ENCODE data around the gene ARRDC4. TPM values are rescaled to one million over a fixed set of nuclear protein-coding genes. Genes with fewer than 3 reads are reported as not detected.

Gene ARRDC4
- total and polyA plus RNA-seq, 7 donors, result 13.1 to 32.6 (median 25.2) TPM

GRCh38 chr15:97976766-97977503, 16.4 kb downstream of the ARRDC4 start:
- Histone ChIP-seq H3K9me3 (no peaks in the 10 kb centered on the region), H3K27ac (no peak overlapping the region), H3K36me3 (ENCODE audit: insufficient read depth in 1 of 2, low read depth in 1 of 2) (peaks cover under 1 to 24% of the 10 kb centered on the region in 2 donors), H3K4me3 (no peak overlapping the region), H3K27me3 (ENCODE audit: insufficient read depth in 3 of 3, low read length in 2 of 3) (no peaks in the 10 kb centered on the region), H3K4me1 (no peaks in the 10 kb centered on the region)
- DNase-seq (no peak), ATAC-seq (peak in 2 of 4 donors; percentile 34 to 58)
- 79 to 86% (median 81%) methylated on average over 10 of the region's 10 CpGs for WGBS, 3 donors
- TF ChIP-seq, protein P1, sequence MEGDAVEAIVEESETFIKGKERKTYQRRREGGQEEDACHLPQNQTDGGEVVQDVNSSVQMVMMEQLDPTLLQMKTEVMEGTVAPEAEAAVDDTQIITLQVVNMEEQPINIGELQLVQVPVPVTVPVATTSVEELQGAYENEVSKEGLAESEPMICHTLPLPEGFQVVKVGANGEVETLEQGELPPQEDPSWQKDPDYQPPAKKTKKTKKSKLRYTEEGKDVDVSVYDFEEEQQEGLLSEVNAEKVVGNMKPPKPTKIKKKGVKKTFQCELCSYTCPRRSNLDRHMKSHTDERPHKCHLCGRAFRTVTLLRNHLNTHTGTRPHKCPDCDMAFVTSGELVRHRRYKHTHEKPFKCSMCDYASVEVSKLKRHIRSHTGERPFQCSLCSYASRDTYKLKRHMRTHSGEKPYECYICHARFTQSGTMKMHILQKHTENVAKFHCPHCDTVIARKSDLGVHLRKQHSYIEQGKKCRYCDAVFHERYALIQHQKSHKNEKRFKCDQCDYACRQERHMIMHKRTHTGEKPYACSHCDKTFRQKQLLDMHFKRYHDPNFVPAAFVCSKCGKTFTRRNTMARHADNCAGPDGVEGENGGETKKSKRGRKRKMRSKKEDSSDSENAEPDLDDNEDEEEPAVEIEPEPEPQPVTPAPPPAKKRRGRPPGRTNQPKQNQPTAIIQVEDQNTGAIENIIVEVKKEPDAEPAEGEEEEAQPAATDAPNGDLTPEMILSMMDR (IDR thresholded peaks at IDR 0.05), result no peak
- intact Hi-C loops (cut with DNase I), result no loop called here

- no peaks in the 10 kb centered on the region for H3K4me1 ChIP-seq
- no peak overlapping the region for H3K4me3 ChIP-seq
- no peak overlapping the region for H3K27ac ChIP-seq
- ATAC-seq (no peak), DNase-seq (no peak)
- 83 to 86% (median 85%) methylated on average over 8 of the region's 8 CpGs for WGBS, 3 donors
- intact Hi-C loops (cut with DNase I), result no loop called here
- H3K36me3 ChIP-seq (ENCODE audit: insufficient read depth in 1 of 2, low read depth in 1 of 2), result peaks cover 0 to 16% of the 10 kb centered on the region in 2 donors
- no peaks in the 10 kb centered on the region for H3K27me3 ChIP-seq (ENCODE audit: insufficient read depth in 3 of 3, low read length in 2 of 3)
- TF ChIP-seq, protein P1 (IDR thresholded peaks at IDR 0.05), result no peak
- H3K9me3 ChIP-seq, result no peaks in the 10 kb centered on the region
Measured at GRCh38 chr15:97977734-97978133, 17.2 kb downstream of the ARRDC4 start.

DNA sequence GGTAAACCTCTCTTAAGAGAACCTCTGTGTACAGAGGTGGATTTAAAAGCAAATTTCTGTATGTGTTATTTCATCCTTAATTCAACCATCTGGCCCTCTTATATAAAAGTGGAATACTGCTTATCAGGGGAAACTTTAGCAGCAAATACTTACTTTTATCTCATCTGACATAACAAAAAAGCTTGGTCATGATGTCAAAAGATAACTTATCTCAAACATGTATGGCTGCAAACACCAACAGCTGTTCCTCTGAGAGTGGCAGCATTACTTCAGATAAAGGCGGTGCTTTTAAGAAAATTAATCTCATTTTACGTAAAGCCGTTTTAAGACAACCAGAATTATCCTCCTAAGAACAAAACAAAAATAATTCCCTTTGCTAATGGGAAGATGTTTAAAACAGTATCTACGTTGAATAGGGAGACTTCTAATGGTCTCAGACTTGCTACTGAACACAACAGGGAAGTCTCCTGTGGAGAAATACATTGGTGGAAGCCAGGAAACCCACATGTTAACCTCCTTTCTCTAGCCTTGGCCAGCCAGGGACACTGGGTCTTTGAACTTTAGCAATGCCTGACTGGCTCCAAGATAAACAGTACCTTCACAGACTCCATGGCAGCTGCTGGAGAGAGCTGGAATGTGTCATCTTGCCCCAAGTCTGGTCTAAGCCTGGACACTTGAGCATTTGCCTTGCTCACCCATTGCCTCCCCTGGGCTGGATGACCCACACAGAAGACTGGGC, 18.1 kb downstream of the ARRDC4 start:
- WGBS, 3 donors, result 69 to 76% (median 73%) methylated on average over 4 of the region's 4 CpGs
- no peak for DNase-seq
- Histone ChIP-seq H3K27ac (no peak overlapping the region), H3K36me3 (ENCODE audit: insufficient read depth in 1 of 2, low read depth in 1 of 2) (peaks cover 0 to 7% of the 10 kb centered on the region in 2 donors), H3K27me3 (ENCODE audit: insufficient read depth in 3 of 3, low read length in 2 of 3) (no peaks in the 10 kb centered on the region), H3K9me3 (no peaks in the 10 kb centered on the region), H3K4me1 (no peaks in the 10 kb centered on the region), H3K4me3 (no peak overlapping the region)
- intact Hi-C loops (cut with DNase I), result no loop called here
- TF ChIP-seq, protein P1 (IDR thresholded peaks at IDR 0.05), result no peak
- peak in 1 of 4 donors; percentile 43 for ATAC-seq

DNA sequence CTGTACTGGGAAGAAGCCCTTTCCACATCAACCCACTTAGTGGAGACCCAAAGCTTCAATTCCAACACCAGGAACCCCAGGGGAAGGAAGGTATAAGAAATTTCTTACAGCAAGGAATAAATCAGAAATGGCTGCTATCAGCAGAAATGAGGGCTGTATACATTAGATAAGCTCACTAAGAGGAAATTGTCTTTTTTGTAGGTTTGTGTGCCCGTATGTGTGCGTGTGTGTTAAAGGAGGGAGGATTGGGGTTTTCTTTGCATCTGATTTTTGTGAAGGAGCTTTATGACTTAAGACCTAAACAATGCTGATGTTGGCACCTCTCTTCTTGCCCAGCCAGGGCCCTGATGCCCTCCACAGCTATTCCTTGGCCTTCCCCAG, 18.6 kb downstream of the ARRDC4 start:
- DNase-seq (no peak), ATAC-seq (no peak)
- 85 to 95% (median 95%) methylated on average over 2 of the region's 2 CpGs for WGBS, 3 donors
- peaks cover 0 to 2% of the 10 kb centered on the region in 2 donors for H3K36me3 ChIP-seq (ENCODE audit: insufficient read depth in 1 of 2, low read depth in 1 of 2)
- no peak overlapping the region for H3K27ac ChIP-seq
- H3K4me3 ChIP-seq, result no peak overlapping the region
- intact Hi-C loops (cut with DNase I), result no loop called here
- H3K4me1 ChIP-seq, result no peaks in the 10 kb centered on the region
- TF ChIP-seq, protein P1 (IDR thresholded peaks at IDR 0.05), result no peak
- H3K27me3 ChIP-seq (ENCODE audit: insufficient read depth in 3 of 3, low read length in 2 of 3), result no peaks in the 10 kb centered on the region
- H3K9me3 ChIP-seq, result no peaks in the 10 kb centered on the region
